MM.1S (cell line): ENCODE results near the gene C13orf42.

Experiments used
- CTCF ChIP-seq: fragments of 300-600 bp; sonication (generic); IDR thresholded peaks from 2 replicates; pipeline ENCODE4 v1.5.1; 2016; ENCODE audit warnings: antibody characterized with exemption, low read length, mixed read lengths
- EZH2 ChIP-seq: fragments of 300-600 bp; sonication (generic); optimal IDR thresholded peaks from 2 replicates; pipeline ENCODE3; 2017; ENCODE audit warnings: low read depth, mild to moderate bottlenecking, antibody characterized with exemption, low read length, mixed read lengths
- EZH2phosphoT487 ChIP-seq: fragments of 300-600 bp; sonication (generic); IDR thresholded peaks from 2 replicates; pipeline ENCODE4 v1.6.1; 2018; ENCODE audit warnings: antibody characterized with exemption, low read length

GRCh38 chr13:51071493-51071892, 39.6 kb downstream of the C13orf42 start:
- TF ChIP-seq EZH2phosphoT487, result no peak
- no peak for TF ChIP-seq CTCF
- TF ChIP-seq EZH2, result no peak
